ENCODE data around the gene TRIOBP. TPM values are rescaled to one million over a fixed set of nuclear protein-coding genes. Genes with fewer than 3 reads are reported as not detected.
"Not testable (repeated sequence)": the region's sequence is repeated elsewhere in the genome, so short reads cannot be mapped to it uniquely, and the experiment has no call there.

TRIOBP gene, protein sequence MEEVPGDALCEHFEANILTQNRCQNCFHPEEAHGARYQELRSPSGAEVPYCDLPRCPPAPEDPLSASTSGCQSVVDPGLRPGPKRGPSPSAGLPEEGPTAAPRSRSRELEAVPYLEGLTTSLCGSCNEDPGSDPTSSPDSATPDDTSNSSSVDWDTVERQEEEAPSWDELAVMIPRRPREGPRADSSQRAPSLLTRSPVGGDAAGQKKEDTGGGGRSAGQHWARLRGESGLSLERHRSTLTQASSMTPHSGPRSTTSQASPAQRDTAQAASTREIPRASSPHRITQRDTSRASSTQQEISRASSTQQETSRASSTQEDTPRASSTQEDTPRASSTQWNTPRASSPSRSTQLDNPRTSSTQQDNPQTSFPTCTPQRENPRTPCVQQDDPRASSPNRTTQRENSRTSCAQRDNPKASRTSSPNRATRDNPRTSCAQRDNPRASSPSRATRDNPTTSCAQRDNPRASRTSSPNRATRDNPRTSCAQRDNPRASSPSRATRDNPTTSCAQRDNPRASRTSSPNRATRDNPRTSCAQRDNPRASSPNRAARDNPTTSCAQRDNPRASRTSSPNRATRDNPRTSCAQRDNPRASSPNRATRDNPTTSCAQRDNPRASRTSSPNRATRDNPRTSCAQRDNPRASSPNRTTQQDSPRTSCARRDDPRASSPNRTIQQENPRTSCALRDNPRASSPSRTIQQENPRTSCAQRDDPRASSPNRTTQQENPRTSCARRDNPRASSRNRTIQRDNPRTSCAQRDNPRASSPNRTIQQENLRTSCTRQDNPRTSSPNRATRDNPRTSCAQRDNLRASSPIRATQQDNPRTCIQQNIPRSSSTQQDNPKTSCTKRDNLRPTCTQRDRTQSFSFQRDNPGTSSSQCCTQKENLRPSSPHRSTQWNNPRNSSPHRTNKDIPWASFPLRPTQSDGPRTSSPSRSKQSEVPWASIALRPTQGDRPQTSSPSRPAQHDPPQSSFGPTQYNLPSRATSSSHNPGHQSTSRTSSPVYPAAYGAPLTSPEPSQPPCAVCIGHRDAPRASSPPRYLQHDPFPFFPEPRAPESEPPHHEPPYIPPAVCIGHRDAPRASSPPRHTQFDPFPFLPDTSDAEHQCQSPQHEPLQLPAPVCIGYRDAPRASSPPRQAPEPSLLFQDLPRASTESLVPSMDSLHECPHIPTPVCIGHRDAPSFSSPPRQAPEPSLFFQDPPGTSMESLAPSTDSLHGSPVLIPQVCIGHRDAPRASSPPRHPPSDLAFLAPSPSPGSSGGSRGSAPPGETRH (N-terminal part only)
- total RNA-seq (36.4 TPM), polyA plus RNA-seq (ENCODE audit: insufficient read depth in 1 of 8, insufficient read length in 8 of 8, low replicate concordance in 1 of 8) (10 to 100 TPM; 39.5 to 61.5 (median 53.4) TPM)
- long read RNA-seq, donor 1, transcript TRIOBP-203 (14 exons, 2,324 nt) = major isoform, 10 of 11 reads
- long read RNA-seq, donor 1, partial matches to known transcripts = 0 of 11 reads
- long read RNA-seq, donor 1, other reads (novel, unspliced or antisense) = 0 of 11 reads
- long read RNA-seq, donor 2 = 0 reads
- long read RNA-seq, donor 3, transcript TRIOBP-203 (14 exons, 2,324 nt) = major isoform, 13 of 21 reads
- long read RNA-seq, donor 3, partial matches to known transcripts = 5 of 21 reads
- long read RNA-seq, donor 3, other reads (novel, unspliced or antisense) = 0 of 21 reads
- long read RNA-seq, donor 4, transcript TRIOBP-203 (14 exons, 2,324 nt) = major isoform, 15 of 22 reads
- long read RNA-seq, donor 4, partial matches to known transcripts = 7 of 22 reads
- long read RNA-seq, donor 4, other reads (novel, unspliced or antisense) = 0 of 22 reads
- long read RNA-seq, donor 5, transcript TRIOBP-203 (14 exons, 2,324 nt) = major isoform, 19 of 31 reads
- long read RNA-seq, donor 5, partial matches to known transcripts = 10 of 31 reads
- long read RNA-seq, donor 5, other reads (novel, unspliced or antisense) = 0 of 31 reads
- long read RNA-seq, donor 6, transcript TRIOBP-203 (14 exons, 2,324 nt) = major isoform, 9 of 26 reads
- long read RNA-seq, donor 6, partial matches to known transcripts = 14 of 26 reads
- long read RNA-seq, donor 6, other reads (novel, unspliced or antisense) = 0 of 26 reads
- long read RNA-seq, donor 7, transcript TRIOBP-203 (14 exons, 2,324 nt) = major isoform, 11 of 16 reads
- long read RNA-seq, donor 7, partial matches to known transcripts = 5 of 16 reads
- long read RNA-seq, donor 7, other reads (novel, unspliced or antisense) = 0 of 16 reads
- long read RNA-seq, donor 8, partial matches to known transcripts = 0 of 4 reads
- long read RNA-seq, donor 8, other reads (novel, unspliced or antisense) = 0 of 4 reads
- long read RNA-seq, donor 9, transcript TRIOBP-203 (14 exons, 2,324 nt) = major isoform, 5 of 5 reads
- long read RNA-seq, donor 9, partial matches to known transcripts = 0 of 5 reads
- long read RNA-seq, donor 9, other reads (novel, unspliced or antisense) = 0 of 5 reads
- long read RNA-seq, donor 10, transcript TRIOBP-203 (14 exons, 2,324 nt) = major isoform, 12 of 26 reads
- long read RNA-seq, donor 10, partial matches to known transcripts = 12 of 26 reads
- long read RNA-seq, donor 10, other reads (novel, unspliced or antisense) = 0 of 26 reads
- long read RNA-seq, donor 11, transcript TRIOBP-203 (14 exons, 2,324 nt) = major isoform, 6 of 28 reads
- long read RNA-seq, donor 11, partial matches to known transcripts = 20 of 28 reads
- long read RNA-seq, donor 11, other reads (novel, unspliced or antisense) = 0 of 28 reads

DNA sequence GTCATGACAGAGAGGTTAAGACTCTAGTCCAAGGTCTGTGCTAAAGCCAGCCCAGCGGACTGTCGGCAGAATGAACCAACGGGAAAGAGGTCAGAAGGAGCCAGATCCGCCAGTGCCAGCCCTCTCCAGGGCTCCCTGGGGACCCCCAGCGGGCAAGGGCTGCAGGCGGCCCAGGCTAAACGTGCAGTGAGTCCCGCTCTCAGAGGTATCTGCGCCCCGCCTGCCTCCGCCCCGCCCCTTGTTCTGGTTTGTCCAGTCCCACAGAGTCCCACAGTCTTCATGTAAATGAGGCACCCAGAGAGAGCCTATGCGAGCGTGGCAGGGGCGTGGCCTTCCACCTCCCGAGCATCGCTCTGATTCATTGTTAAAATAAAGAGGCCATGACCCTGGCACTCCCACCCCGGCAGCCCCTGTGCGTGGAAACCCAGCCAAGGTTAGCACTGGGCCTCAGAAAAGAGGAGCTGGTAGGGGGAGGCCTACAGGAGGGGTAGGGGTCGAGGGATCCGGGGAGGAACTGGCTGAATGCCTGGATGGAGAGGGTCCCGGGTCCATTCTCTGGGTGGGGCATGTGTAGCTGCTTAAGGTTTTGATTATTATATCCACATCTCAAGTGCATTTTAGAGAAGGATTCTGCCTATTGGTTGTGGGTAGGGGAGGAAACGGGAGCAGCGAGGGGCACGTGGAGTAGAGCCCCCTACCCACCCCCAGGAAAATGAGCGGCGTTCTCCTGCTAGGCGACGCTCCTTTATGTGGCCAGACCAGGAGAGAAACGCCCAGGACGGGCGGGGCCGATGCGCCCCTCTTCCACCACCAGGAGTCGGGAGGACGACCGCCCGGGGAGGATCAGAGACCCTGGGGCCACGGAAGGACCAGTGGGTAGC lies at the start of gene TRIOBP:
Gene TRIOBP (plus strand): TSS at position 392 of the 881 bp plus-strand sequence. CDS start 4,318 bp downstream, outside the sequence.
- Histone ChIP-seq H3K9me3 (replicated peaks; ENCODE audit: control insufficient read depth, low read depth, low read length) (no peaks in the 10 kb centered on the region), H3K4me3 (ENCODE audit: low read length) (peak within 1 kb of the TSS; percentile 43), H3K27me3 (ENCODE audit: control insufficient read depth, insufficient read depth, low read length) (no peaks in the 10 kb centered on the region), H3K36me3 (ENCODE audit: control insufficient read depth, insufficient read depth, low read length) (peaks cover 23% of the 10 kb centered on the region), H3K4me1 (ENCODE audit: control insufficient read depth, insufficient read depth, low read length) (peaks cover 18% of the 10 kb centered on the region), H3K27ac (ENCODE audit: low read length) (peak within 1 kb of the TSS; percentile 51)
- 0% methylated on average over 18 of the region's 39 CpGs for WGBS (ENCODE audit: insufficient coverage)
- DNase-seq = peak; percentile 97

DNA sequence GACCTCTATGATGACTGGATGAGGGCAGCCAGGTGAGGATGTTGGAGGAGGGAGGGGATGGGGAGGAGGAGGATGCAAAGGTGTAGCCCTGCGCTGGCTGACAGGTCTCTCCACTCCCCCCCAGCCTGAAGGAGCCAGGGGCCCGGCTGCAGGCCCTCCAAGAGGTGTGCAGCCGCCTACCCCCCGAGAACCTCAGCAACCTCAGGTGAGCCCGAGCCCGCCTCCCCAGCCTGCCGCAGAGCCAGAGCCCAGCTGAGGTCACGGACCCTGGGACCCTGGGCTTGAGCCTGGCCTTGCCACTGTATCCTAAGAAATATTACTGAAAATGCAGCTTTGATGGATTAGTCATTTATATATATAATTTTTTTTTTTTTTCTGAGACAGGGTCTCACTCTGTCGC lies 49.5 kb upstream of the TRIOBP start:
- Histone ChIP-seq H3K27ac (ENCODE audit: low read length) (no peak overlapping the region), H3K4me3 (ENCODE audit: low read length) (no peak overlapping the region), H3K27me3 (ENCODE audit: control insufficient read depth, insufficient read depth, low read length) (no peaks in the 10 kb centered on the region), H3K4me1 (ENCODE audit: control insufficient read depth, insufficient read depth, low read length) (peaks cover 16% of the 10 kb centered on the region), H3K36me3 (ENCODE audit: control insufficient read depth, insufficient read depth, low read length) (peaks cover 49% of the 10 kb centered on the region), H3K9me3 (replicated peaks; ENCODE audit: control insufficient read depth, low read depth, low read length) (no peaks in the 10 kb centered on the region)
- WGBS (ENCODE audit: insufficient coverage) = no CpG with 5 or more reads among the region's 9 CpGs
- DNase-seq = no peak

DNA sequence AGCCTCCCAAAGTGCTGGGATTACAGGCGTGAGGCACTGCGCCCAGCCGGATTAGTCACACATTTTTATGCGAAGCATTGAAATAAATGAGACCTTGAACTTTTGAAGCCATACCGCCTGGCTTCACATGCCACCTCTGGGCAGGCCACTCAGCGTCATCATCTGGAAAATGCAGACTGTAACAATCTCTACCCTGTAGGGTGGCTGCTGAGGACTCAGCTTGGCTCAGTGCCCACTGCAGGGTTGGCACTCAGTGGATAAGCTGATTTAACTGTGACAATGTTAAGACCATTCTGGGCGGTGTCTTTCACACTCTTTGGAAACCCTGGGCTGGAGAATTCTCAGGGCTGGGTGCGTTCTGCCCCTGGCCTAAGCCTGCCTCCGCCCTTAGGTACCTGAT lies 48.9 kb upstream of the TRIOBP start:
- WGBS (ENCODE audit: insufficient coverage) = 89% methylated on average over 6 of the region's 9 CpGs

DNA sequence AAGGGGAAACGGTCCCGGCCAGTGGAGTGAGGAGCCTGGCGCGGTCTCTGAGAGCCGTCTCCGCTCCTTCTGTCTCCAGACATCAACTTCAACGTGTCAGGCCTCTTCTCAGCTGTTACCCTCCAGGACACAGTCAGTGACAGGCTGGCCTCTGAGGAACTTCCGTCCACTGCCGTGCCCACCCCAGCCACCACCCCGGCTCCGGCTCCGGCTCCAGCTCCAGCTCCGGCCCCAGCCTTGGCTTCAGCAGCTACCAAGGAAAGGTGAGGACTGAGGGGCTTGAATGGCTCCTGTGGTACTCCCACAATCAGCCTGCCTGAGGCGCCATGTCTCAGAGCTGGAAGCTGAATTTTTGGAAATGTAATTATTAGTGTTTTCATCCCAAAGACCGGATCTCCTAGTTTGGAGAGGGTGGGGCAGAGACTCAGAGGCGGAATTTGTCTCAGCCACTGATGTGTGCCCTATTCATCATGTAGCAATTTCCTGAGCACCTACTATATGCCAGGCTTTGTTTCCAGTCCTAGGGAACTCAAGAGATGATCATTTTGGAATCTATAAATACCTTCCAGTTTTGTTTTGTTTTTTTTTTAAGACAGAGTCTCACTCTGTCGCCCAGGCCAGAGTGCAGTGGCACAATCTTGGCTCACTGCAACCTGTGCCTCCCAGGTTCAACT lies 46.2 kb upstream of the TRIOBP start:
- Histone ChIP-seq H3K27me3 (ENCODE audit: control insufficient read depth, insufficient read depth, low read length) (no peaks in the 10 kb centered on the region), H3K4me1 (ENCODE audit: control insufficient read depth, insufficient read depth, low read length) (peaks cover 8% of the 10 kb centered on the region), H3K36me3 (ENCODE audit: control insufficient read depth, insufficient read depth, low read length) (peaks cover 31% of the 10 kb centered on the region), H3K9me3 (replicated peaks; ENCODE audit: control insufficient read depth, low read depth, low read length) (no peaks in the 10 kb centered on the region), H3K4me3 (ENCODE audit: low read length) (no peak overlapping the region), H3K27ac (ENCODE audit: low read length) (no peak overlapping the region)
- no peak for DNase-seq
- 94% methylated on average over 11 of the region's 17 CpGs for WGBS (ENCODE audit: insufficient coverage)

More for the DNA sequence above, 48.9 kb upstream of the TRIOBP start:
- no peaks in the 10 kb centered on the region for H3K9me3 ChIP-seq (replicated peaks; ENCODE audit: control insufficient read depth, low read depth, low read length)
- DNase-seq = peak; percentile 71
- H3K27me3 ChIP-seq (ENCODE audit: control insufficient read depth, insufficient read depth, low read length) = no peaks in the 10 kb centered on the region
- H3K4me1 ChIP-seq (ENCODE audit: control insufficient read depth, insufficient read depth, low read length) = peaks cover 16% of the 10 kb centered on the region
- H3K27ac ChIP-seq (ENCODE audit: low read length) = peak overlapping the region; percentile 42
- H3K36me3 ChIP-seq (ENCODE audit: control insufficient read depth, insufficient read depth, low read length) = peaks cover 45% of the 10 kb centered on the region
- no peak overlapping the region for H3K4me3 ChIP-seq (ENCODE audit: low read length)

DNA sequence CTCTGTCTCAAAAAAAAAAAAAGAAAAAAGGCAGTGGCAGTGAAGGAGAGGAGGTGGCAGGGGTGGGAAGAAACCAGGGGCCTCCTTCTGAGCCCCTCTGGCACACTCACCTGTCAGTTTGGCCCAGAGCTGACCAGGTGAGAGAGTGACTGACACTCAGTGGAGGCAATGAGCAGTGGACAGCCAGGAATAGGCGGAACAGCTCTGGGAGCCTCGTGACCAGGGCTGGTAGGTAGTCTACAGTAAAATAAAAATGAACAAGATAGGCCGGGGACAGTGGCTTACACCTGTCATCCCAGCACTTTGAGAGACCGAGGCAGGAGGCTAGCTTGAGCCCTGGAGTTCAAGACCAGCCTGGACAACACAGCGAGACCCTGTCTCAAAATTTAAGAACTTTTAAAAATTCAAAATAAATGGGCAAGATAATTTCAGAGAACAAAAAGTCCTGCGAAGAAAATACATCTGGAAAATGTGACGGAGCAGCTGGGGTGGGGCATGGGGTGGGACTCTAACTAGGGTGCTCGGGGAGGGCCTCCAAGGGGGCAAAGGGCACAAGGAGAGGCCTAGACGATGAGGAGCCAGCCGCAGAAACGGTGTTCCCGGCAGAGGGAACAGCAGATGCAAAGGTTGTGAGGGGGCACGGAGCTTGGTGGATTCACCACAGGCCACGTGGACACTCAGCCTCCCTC lies 42.1 kb upstream of the TRIOBP start:
- DNase-seq = no peak
- H3K36me3 ChIP-seq (ENCODE audit: control insufficient read depth, insufficient read depth, low read length) = peaks cover 13% of the 10 kb centered on the region
- peaks cover 22% of the 10 kb centered on the region for H3K4me1 ChIP-seq (ENCODE audit: control insufficient read depth, insufficient read depth, low read length)
- H3K4me3 ChIP-seq (ENCODE audit: low read length) = no peak overlapping the region
- H3K9me3 ChIP-seq (replicated peaks; ENCODE audit: control insufficient read depth, low read depth, low read length) = no peaks in the 10 kb centered on the region
- whole genome bisulfite sequencing (ENCODE audit: insufficient coverage) = 81% methylated on average over 11 of the region's 14 CpGs
- H3K27ac ChIP-seq (ENCODE audit: low read length) = no peak overlapping the region
- H3K27me3 ChIP-seq (ENCODE audit: control insufficient read depth, insufficient read depth, low read length) = no peaks in the 10 kb centered on the region

DNA sequence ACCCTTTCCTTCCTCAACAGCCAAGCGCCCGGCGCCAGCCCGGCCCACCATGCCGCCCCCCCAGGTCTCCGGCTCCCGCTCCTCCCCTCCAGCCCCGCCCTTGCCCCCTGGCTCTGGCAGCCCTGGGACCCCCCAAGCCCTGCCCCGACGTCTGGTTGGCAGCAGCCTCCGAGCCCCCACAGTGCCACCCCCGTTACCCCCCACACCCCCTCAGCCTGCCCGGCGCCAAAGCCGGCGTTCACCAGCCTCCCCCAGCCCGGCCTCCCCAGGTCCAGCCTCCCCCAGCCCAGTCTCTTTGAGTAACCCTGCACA lies 41.6 kb upstream of the TRIOBP start:
- H3K36me3 ChIP-seq (ENCODE audit: control insufficient read depth, insufficient read depth, low read length) = peaks cover 11% of the 10 kb centered on the region
- 76% methylated on average over 2 of the region's 17 CpGs for WGBS (ENCODE audit: insufficient coverage)
- H3K27ac ChIP-seq (ENCODE audit: low read length) = no peak overlapping the region

DNA sequence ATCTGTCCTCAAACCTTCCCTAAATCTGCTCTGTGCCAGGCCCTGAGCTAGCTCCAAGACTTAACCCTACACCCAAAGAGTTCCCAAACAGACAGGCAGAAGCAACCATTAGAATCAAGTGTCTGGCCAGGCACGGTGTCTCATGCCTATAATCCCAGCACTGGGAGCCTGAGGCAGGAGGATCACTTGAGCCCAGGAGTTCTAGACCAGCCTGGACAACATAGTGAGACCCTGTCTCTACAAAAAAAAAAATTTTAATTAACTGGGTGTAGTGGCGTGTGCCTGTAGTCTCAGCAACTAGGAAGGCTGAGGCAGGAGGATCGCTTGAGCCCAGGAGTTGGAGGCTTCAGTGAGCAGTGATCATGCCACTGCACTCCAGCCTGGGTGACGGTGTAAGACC lies 40.3 kb upstream of the TRIOBP start:
- not testable (repeated sequence) for DNase-seq; H3K9me3 ChIP-seq (replicated peaks; ENCODE audit: control insufficient read depth, low read depth, low read length); H3K4me3 ChIP-seq (ENCODE audit: low read length); H3K27me3 ChIP-seq (ENCODE audit: control insufficient read depth, insufficient read depth, low read length); H3K36me3 ChIP-seq (ENCODE audit: control insufficient read depth, insufficient read depth, low read length)
- Histone ChIP-seq H3K4me1 (ENCODE audit: control insufficient read depth, insufficient read depth, low read length) (peaks cover 41% of the 10 kb centered on the region), H3K27ac (ENCODE audit: low read length) (peak overlapping the region; percentile 65)
- 87% methylated on average over 2 of the region's 4 CpGs for WGBS (ENCODE audit: insufficient coverage)

More for the DNA sequence above, 41.6 kb upstream of the TRIOBP start:
- no peak for DNase-seq
- Histone ChIP-seq H3K9me3 (replicated peaks; ENCODE audit: control insufficient read depth, low read depth, low read length) (no peaks in the 10 kb centered on the region), H3K4me3 (ENCODE audit: low read length) (no peak overlapping the region), H3K4me1 (ENCODE audit: control insufficient read depth, insufficient read depth, low read length) (peaks cover 27% of the 10 kb centered on the region), H3K27me3 (ENCODE audit: control insufficient read depth, insufficient read depth, low read length) (no peaks in the 10 kb centered on the region)
